Fibroblast of villous mesenchyme (primary cell): ENCODE data around the gene RPTOR. TPM values are rescaled to one million over a fixed set of nuclear protein-coding genes. Genes with fewer than 3 reads are reported as not detected.

Source experiments
- DNase-seq: peaks from one replicate; pipeline ENCODE4 v3.0.0-alpha.2; 2010; ENCODE audit warnings: low read depth
- H3K4me3 ChIP-seq: 2 replicates; pipeline ENCODE4 v1.5.1; 2011; ENCODE audit warnings: low read depth, mild to moderate bottlenecking, low read length
- total RNA-seq: library from RNA; depleted of rRNA; stranded (reverse); fragments of >200 nt; gene quantifications from 2 replicates; pipeline ENCODE4 v1.2.3, GENCODE V29; 2012
- TF ChIP-seq, protein P1 (sequence below): IDR thresholded peaks from 2 replicates; pipeline ENCODE4 v1.5.1; 2012; ENCODE audit warnings: low read depth, mild to moderate bottlenecking, low read length; ENCODE audit not compliant: insufficient read depth

Gene RPTOR
- total RNA-seq, 1 donor: 35.8 TPM

DNA sequence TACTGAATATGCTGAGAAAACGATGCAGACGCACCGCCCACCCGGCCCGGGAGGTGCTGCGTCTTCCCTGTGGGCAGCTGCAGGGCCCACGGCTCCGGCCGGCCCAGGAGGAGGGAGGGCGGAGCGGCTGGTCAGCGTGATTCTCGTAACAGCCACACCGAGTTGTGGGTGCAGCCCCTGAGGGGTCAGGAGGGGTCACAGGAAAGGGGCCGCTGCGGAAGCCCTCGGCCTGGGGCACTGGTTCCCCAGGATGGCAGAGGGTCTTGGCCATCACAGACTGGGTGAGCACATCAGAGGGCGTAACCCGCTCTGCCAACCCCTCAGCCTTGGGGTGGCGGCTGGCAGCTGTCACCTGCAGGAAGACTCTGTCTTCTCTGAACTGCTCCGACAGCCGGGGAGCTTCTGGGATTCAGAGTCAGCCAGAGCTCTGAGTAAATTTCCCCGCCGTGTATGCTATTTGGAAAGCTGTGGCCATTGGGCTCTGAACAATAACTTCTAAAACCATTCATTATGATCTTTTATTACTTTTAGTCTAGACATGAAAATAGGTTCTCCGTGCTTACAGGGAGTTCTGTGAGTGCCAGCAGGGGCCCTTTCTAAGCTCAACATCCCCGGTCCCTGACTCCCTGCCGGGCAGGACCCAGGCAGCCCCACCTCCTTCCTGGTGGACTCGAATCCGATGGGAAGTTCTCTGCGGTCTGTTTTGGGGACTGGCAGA is 359.6 kb downstream of the RPTOR start:
- DNase-seq: no peak
- TF ChIP-seq, protein P1, sequence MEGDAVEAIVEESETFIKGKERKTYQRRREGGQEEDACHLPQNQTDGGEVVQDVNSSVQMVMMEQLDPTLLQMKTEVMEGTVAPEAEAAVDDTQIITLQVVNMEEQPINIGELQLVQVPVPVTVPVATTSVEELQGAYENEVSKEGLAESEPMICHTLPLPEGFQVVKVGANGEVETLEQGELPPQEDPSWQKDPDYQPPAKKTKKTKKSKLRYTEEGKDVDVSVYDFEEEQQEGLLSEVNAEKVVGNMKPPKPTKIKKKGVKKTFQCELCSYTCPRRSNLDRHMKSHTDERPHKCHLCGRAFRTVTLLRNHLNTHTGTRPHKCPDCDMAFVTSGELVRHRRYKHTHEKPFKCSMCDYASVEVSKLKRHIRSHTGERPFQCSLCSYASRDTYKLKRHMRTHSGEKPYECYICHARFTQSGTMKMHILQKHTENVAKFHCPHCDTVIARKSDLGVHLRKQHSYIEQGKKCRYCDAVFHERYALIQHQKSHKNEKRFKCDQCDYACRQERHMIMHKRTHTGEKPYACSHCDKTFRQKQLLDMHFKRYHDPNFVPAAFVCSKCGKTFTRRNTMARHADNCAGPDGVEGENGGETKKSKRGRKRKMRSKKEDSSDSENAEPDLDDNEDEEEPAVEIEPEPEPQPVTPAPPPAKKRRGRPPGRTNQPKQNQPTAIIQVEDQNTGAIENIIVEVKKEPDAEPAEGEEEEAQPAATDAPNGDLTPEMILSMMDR: no peak
- no peak overlapping the region for H3K4me3 ChIP-seq

DNA sequence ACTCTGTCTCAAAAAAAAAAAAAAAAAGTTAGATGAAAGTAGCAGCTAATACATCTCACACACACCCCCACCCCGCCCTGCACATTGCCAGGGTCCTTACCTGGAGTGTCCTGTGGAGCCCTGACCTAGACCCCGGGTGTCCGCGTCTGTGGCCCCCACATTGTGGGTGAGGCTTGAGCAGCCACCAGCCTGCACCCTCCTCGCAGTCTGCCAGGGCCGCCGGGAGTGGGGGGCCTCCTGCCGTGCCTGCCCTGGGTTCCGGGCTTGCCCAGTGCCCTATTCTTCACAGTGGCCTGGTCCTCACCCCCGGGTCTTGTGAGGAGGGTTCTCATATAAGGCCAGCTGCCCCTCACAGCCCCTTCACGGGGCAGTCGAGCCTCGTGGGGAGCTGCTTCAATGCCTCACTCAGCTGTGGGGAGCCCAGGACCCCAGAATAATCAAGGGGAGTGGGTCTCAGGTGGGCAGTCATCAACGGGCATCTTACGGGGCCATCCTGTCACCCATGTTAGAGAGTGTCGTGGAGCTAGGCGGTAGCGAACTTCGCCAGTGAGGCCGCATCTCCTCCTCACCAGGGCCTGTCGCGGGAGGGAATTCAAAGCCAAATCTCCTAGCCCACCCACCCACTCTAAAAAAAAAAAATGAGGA is 361.1 kb downstream of the RPTOR start:
- no peak overlapping the region for H3K4me3 ChIP-seq
- TF ChIP-seq, protein P1: no peak
- no peak for DNase-seq

DNA sequence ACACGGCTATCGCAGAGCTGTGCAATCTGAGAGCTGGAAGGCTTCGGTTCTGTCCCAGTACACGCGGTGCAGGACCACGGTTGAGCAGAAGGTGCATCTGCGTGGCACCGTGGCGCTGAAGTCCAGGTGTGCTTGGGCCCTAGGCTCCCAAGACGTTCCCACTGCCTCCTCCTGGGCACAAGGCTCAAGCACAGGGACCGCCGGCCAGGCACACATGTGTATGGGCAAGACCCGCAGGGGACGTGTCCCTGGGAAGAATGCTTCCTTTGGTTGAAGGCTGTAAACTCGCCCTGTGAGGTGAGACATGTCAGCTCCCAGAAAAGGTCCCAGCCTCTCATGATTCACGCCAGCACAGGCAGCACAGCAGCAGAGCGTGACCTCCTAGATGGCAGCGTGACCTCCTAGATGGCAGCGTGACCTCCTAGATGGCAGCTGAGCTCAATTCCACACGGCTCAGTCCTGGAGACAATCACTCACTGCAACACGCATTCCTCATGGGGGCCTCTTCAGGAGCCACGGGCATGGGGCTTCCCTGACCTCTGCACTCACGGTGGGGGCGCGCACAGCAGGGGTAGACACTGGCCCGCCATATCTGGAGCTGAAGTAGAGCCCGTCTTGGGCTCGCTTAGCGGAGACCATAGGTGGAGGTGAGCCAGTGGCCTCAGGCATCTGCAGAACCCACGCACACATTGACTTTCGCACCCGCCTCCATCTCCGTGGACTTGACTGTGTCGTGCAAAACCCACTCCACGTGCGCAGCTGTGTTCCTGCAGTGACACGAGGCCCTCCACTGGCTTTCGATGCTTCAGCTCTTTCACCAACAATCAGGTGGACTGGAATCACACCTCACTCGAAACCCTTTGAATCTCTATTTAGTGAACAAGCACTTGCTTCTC is 362.0 kb downstream of the RPTOR start:
- H3K4me3 ChIP-seq: no peak overlapping the region
- no peak for DNase-seq
- TF ChIP-seq, protein P1: no peak

GRCh38 chr17:80907281-80907680 is 362.6 kb downstream of the RPTOR start:
- DNase-seq: no peak
- TF ChIP-seq, protein P1: no peak
- no peak overlapping the region for H3K4me3 ChIP-seq

DNA sequence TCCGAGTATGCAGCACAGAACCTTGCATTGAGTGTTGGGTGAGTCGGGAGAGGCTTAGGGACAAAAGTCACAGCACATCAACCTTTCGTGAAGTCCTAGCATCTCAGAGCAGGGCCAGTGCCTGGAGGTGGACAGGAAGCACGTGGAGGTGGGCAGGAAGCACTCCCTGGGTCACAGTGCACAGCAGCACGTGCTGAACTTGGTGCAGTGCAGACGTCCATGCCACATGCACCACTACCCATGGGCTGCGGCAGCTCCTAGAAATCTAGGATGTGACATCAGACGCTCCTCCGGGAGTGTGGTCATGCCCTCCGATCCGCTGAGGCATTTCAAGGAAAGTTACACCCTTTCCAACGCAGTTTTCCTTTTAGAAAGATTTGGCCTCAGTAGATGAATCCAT is 363.6 kb downstream of the RPTOR start:
- TF ChIP-seq, protein P1: no peak
- H3K4me3 ChIP-seq: no peak overlapping the region
- DNase-seq: no peak

DNA sequence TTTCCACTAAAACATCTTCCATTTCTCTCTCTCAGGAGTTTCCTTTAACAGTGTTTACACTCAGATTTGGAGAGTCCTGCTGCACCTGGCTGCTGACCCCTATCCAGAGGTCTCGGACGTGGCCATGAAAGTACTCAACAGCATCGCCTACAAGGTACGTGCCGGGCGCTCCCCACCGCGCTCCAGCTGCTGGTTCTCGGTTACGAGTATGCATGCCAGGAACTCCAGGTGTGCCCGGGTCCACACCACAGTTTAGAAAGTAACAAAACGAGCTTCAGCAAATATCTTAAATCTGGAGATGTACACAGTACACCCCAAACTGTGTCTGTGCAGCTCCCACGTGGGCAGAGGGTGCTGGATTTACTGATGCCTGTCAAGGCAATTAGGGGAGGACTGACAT is 364.1 kb downstream of the RPTOR start:
- TF ChIP-seq, protein P1: no peak
- H3K4me3 ChIP-seq: no peak overlapping the region
- DNase-seq: no peak
